SK-N-SH treated with all-trans-retinoic acid at 6 μM for 48 hours (cell line): Measurements from ENCODE around the gene SFMBT2.

Source experiments
- ATAC-seq: fragments of 200-7000 bp; cut with Tn5 transposase; 3 replicates; pipeline ENCODE4 v1.9.1; 2020; ENCODE audit warnings: mild to moderate bottlenecking, moderate library complexity
- BACH2 ChIP-seq: fragments of 250-450 bp; sonication (Bioruptor Pico); IDR thresholded peaks from 2 replicates; pipeline ENCODE4 v1.9.0; 2021; ENCODE audit warnings: mild to moderate bottlenecking, borderline replicate concordance
- CSDC2 ChIP-seq: fragments of 250-450 bp; sonication (Bioruptor Pico); IDR thresholded peaks from 2 replicates; pipeline ENCODE4 v1.5.0; 2020; ENCODE audit warnings: mild to moderate bottlenecking, moderate library complexity
- CSRNP3 ChIP-seq: fragments of 250-450 bp; sonication (Bioruptor Pico); IDR thresholded peaks from 2 replicates; pipeline ENCODE4 v1.5.1; 2021; ENCODE audit warnings: mild to moderate bottlenecking, moderate library complexity
- ESRRG ChIP-seq: fragments of 250-450 bp; sonication (Bioruptor Pico); IDR thresholded peaks from 2 replicates; pipeline ENCODE4 v1.6.1; 2021; ENCODE audit warnings: mild to moderate bottlenecking
- GLIS3 ChIP-seq: fragments of 250-450 bp; sonication (Bioruptor Pico); IDR thresholded peaks from 2 replicates; pipeline ENCODE4 v1.5.0; 2020; ENCODE audit warnings: mild to moderate bottlenecking, moderate library complexity
- ISL1 ChIP-seq: fragments of 250-450 bp; sonication (Bioruptor Pico); IDR thresholded peaks from 2 replicates; pipeline ENCODE4 v2.1.2; 2022; ENCODE audit warnings: mild to moderate bottlenecking, moderate library complexity
- OSR1 ChIP-seq: fragments of 250-450 bp; sonication (Bioruptor Pico); IDR thresholded peaks from 2 replicates; pipeline ENCODE4 v1.8.0; 2022; ENCODE audit warnings: moderate library complexity, mild to moderate bottlenecking, inconsistent platforms
- PATZ1 ChIP-seq: fragments of 250-450 bp; sonication (Bioruptor Pico); IDR thresholded peaks from 2 replicates; pipeline ENCODE4 v1.8.0; 2020; ENCODE audit warnings: mild to moderate bottlenecking, moderate library complexity, borderline replicate concordance
- PPARA ChIP-seq: fragments of 250-450 bp; sonication (Bioruptor Pico); IDR thresholded peaks from 2 replicates; pipeline ENCODE4 v1.5.0; 2020; ENCODE audit warnings: mild to moderate bottlenecking, borderline replicate concordance
- RARB ChIP-seq: fragments of 250-450 bp; sonication (Bioruptor Pico); IDR thresholded peaks from 2 replicates; pipeline ENCODE4 v1.8.0; 2021; ENCODE audit warnings: mild to moderate bottlenecking, moderate library complexity
- SNAI2 ChIP-seq: fragments of 250-450 bp; sonication (Bioruptor Pico); IDR thresholded peaks from 2 replicates; pipeline ENCODE4 v1.5.0; 2020; ENCODE audit warnings: mild to moderate bottlenecking, moderate library complexity
- TCF4 ChIP-seq: fragments of 250-450 bp; sonication (Bioruptor Pico); IDR thresholded peaks from 2 replicates; pipeline ENCODE4 v1.8.0; 2021; ENCODE audit warnings: mild to moderate bottlenecking, moderate library complexity, borderline replicate concordance
- TOX ChIP-seq: fragments of 250-450 bp; sonication (Bioruptor Pico); IDR thresholded peaks from 2 replicates; pipeline ENCODE4 v1.8.0; 2021; ENCODE audit warnings: mild to moderate bottlenecking, moderate library complexity, borderline replicate concordance
- ZC3H10 ChIP-seq: fragments of 250-450 bp; sonication (Bioruptor Pico); IDR thresholded peaks from 2 replicates; pipeline ENCODE4 v1.5.1; 2021; ENCODE audit warnings: mild to moderate bottlenecking, moderate library complexity
- ZFP3 ChIP-seq: fragments of 250-450 bp; sonication (Bioruptor Pico); IDR thresholded peaks from 2 replicates; pipeline ENCODE4 v1.5.0; 2020; ENCODE audit warnings: mild to moderate bottlenecking, moderate library complexity
- ZFP30 ChIP-seq: fragments of 450-650 bp; formaldehyde crosslinking; IDR thresholded peaks from 2 replicates; pipeline ENCODE4 v1.5.0; 2022; ENCODE audit warnings: mild to moderate bottlenecking, moderate library complexity
- ZNF565 ChIP-seq: fragments of 450-650 bp; formaldehyde crosslinking; conservative IDR thresholded peaks from 2 replicates; pipeline ENCODE4 v1.5.0; 2020; ENCODE audit warnings: low read depth, mild to moderate bottlenecking, moderate library complexity
- ZNF70 ChIP-seq: fragments of 450-650 bp; formaldehyde crosslinking; IDR thresholded peaks from 2 replicates; pipeline ENCODE4 v1.5.0; 2020; ENCODE audit warnings: mild to moderate bottlenecking, moderate library complexity
- ZNF8 ChIP-seq: fragments of 450-650 bp; formaldehyde crosslinking; IDR thresholded peaks from 2 replicates; pipeline ENCODE4 v1.5.0; 2020; ENCODE audit warnings: mild to moderate bottlenecking, moderate library complexity
- TF ChIP-seq, protein P1 (sequence below): fragments of 250-450 bp; sonication (Bioruptor Pico); IDR thresholded peaks from 2 replicates; pipeline ENCODE4 v1.8.0; 2021; ENCODE audit warnings: low read depth, mild to moderate bottlenecking, moderate library complexity, borderline replicate concordance
- TF ChIP-seq, protein P2 (sequence below): fragments of 250-450 bp; sonication (Bioruptor Pico); IDR thresholded peaks from 2 replicates; pipeline ENCODE4 v1.5.0; 2020; ENCODE audit warnings: mild to moderate bottlenecking, moderate library complexity

The SFMBT2 gene

DNA sequence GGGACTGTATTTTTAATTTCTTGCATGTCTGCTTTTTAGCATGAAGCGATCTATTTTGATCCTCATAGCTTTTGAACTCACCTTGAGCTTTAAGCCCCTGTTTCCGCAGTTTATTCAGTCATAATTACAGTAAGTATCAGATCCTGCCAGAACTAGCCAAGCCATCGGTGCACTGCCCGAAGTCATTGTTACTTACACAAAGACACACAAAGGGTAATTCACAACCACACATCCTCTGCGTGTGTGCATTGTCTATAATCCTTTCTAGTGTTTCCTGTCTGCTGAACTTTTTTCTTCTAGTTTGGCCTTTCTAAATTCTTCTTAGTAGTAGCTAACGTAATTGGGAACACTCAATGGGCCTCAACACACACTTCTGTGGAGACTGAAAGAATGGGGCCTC, 133.0 kb downstream of the SFMBT2 start:
- no peak for TF ChIP-seq ZNF8 (CRISPR knock-in tag)
- no peak for TF ChIP-seq OSR1 (CRISPR knock-in tag)
- TF ChIP-seq GLIS3 (CRISPR knock-in tag), result no peak
- TF ChIP-seq ZFP3 (CRISPR knock-in tag), result no peak
- no peak for TF ChIP-seq RARB (CRISPR knock-in tag)
- no peak for TF ChIP-seq PATZ1 (CRISPR knock-in tag)
- TF ChIP-seq ESRRG, result no peak
- no peak for TF ChIP-seq ISL1
- no peak for TF ChIP-seq ZNF565 (CRISPR knock-in tag)
- TF ChIP-seq, all 23 proteins: peak for 0

GRCh38 chr10:7277432-7277831, 133.4 kb downstream of the SFMBT2 start:
- TF ChIP-seq TCF4 (CRISPR knock-in tag), result no peak
- TF ChIP-seq ZFP30 (CRISPR knock-in tag), result no peak
- no peak for TF ChIP-seq BACH2 (CRISPR knock-in tag)
- TF ChIP-seq PPARA (CRISPR knock-in tag), result no peak
- no peak for TF ChIP-seq CSDC2 (CRISPR knock-in tag)
- TF ChIP-seq TOX, result no peak
- TF ChIP-seq ESRRG, result no peak
- no peak for TF ChIP-seq ZC3H10 (CRISPR knock-in tag)
- TF ChIP-seq SNAI2 (CRISPR knock-in tag), result no peak
- TF ChIP-seq GLIS3 (CRISPR knock-in tag), result no peak
- TF ChIP-seq, protein P1, sequence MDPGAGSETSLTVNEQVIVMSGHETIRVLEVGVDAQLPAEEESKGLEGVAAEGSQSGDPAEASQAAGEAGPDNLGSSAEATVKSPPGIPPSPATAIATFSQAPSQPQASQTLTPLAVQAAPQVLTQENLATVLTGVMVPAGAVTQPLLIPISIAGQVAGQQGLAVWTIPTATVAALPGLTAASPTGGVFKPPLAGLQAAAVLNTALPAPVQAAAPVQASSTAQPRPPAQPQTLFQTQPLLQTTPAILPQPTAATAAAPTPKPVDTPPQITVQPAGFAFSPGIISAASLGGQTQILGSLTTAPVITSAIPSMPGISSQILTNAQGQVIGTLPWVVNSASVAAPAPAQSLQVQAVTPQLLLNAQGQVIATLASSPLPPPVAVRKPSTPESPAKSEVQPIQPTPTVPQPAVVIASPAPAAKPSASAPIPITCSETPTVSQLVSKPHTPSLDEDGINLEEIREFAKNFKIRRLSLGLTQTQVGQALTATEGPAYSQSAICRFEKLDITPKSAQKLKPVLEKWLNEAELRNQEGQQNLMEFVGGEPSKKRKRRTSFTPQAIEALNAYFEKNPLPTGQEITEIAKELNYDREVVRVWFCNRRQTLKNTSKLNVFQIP, result no peak
- no peak for TF ChIP-seq ISL1
- ATAC-seq, result no peak

More for the DNA sequence above, 133.0 kb downstream of the SFMBT2 start:
- ATAC-seq, result no peak

DNA sequence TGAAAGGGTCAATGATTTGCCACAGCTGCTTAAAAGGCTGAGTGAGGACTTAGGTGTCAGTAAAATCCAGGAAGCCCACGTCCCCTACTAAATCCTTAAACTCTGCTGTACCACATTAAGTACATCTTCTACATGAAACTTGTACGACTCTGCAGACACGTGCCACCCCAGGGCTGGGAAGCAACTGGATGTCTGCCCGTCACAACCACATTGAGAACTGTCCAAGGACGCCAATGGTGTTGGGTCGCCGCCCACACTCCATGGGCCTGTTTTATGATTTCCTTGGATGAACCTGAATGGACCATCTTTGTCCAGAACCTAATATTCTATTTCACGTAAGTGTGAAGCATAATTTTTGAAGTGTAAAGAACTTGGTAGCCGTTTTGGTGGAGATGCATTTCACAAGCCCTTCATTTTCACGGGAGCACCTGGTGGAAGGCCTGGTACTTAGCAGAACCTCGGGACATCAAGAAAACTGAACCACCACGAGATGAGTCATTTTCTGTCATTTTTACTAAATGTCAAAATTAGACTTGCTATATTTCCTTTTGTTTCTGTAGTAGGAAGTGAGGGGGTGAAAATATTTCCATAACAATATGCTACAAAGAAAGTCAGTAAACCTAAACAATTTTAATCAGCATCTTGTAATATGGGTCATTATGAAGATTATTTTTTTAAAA, 134.9 kb downstream of the SFMBT2 start:
- ATAC-seq, result no peak
- TF ChIP-seq ZFP3 (CRISPR knock-in tag) (no peak), ZNF565 (CRISPR knock-in tag) (no peak), BACH2 (CRISPR knock-in tag) (no peak), ISL1 (no peak), TCF4 (CRISPR knock-in tag) (no peak), CSRNP3 (no peak), ZNF70 (no peak), ZFP30 (CRISPR knock-in tag) (no peak), PPARA (CRISPR knock-in tag) (no peak), SNAI2 (CRISPR knock-in tag) (no peak), GLIS3 (CRISPR knock-in tag) (no peak), CSDC2 (CRISPR knock-in tag) (no peak), TOX (no peak), PATZ1 (CRISPR knock-in tag) (no peak), ESRRG (no peak)
- TF ChIP-seq, protein P1, result no peak
- TF ChIP-seq, protein P2, sequence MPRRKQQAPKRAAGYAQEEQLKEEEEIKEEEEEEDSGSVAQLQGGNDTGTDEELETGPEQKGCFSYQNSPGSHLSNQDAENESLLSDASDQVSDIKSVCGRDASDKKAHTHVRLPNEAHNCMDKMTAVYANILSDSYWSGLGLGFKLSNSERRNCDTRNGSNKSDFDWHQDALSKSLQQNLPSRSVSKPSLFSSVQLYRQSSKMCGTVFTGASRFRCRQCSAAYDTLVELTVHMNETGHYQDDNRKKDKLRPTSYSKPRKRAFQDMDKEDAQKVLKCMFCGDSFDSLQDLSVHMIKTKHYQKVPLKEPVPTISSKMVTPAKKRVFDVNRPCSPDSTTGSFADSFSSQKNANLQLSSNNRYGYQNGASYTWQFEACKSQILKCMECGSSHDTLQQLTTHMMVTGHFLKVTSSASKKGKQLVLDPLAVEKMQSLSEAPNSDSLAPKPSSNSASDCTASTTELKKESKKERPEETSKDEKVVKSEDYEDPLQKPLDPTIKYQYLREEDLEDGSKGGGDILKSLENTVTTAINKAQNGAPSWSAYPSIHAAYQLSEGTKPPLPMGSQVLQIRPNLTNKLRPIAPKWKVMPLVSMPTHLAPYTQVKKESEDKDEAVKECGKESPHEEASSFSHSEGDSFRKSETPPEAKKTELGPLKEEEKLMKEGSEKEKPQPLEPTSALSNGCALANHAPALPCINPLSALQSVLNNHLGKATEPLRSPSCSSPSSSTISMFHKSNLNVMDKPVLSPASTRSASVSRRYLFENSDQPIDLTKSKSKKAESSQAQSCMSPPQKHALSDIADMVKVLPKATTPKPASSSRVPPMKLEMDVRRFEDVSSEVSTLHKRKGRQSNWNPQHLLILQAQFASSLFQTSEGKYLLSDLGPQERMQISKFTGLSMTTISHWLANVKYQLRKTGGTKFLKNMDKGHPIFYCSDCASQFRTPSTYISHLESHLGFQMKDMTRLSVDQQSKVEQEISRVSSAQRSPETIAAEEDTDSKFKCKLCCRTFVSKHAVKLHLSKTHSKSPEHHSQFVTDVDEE (CRISPR knock-in tag), result no peak
